NCI-H2227 (cell line): ENCODE results near the gene CTTNBP2.
"Not testable (repeated sequence)": the region's sequence is repeated elsewhere in the genome, so short reads cannot be mapped to it uniquely, and the experiment has no call there.

Source experiments
- DNase-seq: peaks from one replicate; lab custom pipeline; 2025; ENCODE audit not compliant: unreplicated experiment; lab: John Stamatoyannopoulos, UW

CTTNBP2 gene

DNA sequence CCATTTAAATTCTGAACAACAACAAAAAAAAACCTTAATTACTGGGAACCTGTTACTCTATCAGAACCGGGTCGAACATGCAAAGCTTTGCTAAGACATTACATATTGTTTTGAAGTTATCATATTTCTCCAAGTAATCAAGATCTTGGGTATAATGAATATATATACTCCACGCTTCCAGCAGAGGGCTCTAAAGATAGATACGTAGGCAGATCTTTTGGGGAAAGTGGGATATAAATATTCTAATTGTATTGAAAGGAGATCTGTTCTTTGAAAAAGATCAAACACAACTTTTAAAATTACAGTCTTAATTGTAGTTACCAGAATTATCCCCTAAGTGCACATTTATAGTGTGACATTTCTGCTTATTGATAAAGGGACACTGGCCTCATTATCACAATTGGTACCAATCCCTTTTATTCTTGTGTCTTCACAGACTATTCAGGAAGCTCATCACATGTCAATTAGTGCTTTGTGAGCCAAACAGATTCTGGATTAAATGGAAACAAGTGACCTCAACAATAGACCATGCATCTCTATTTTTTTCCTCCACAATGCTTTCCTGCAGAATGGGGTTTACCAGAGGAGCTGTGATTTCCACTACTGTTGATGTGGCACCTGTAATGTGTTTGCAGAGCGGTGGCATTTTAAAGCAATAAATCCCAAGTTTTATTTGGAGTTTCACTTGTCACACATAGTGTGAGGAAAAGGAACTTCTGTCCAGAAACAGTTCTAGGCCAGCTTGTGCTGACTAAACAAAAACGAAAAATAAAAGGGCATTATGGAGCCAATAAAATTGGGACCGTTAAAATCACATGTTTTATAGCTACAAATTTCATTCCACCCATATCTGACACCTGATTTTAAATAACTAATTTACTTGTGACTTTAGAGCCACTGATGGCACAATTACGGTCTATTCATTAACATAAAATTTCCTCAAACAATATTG lies 122.4 kb downstream of the CTTNBP2 start:
- DNase-seq: peak; percentile 33

DNA sequence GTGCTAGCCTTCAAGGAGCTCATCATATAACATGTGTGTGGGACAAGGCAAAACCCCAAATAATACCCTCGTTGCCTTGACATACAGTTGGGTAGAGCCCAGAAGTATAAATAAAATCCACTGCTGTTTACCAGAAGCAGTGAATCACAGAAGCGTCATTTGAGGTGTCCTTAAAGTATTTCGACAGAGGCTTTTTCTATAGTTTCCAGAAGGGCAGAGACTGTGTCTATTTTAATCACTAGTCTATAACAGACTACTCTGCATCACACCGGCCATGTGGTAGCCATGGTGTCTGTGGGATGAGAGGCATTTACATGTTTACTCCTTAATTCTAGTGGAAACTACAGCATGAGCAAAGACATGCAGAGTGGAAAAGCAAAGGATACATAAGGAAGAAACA lies 131.3 kb downstream of the CTTNBP2 start:
- no peak for DNase-seq

DNA sequence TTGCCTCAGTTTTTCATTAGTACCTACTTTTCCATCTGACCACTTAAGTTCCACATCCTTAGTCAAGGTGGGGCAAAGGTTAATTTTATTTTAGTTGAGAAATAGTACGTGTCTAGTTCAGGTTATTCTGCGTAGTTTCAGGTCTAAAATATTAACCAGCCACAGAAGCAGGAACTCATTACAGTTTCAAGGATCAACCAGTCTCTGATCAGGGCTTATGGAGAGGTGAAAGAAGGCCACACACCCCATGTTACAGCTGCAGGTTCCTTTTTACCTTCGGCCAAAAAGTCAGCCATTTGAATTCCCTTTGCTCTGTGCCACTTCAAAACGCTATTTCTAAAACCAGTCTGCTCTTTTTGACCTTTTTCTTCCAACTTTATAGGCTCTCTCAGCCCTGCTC lies 134.2 kb downstream of the CTTNBP2 start:
- no peak for DNase-seq

DNA sequence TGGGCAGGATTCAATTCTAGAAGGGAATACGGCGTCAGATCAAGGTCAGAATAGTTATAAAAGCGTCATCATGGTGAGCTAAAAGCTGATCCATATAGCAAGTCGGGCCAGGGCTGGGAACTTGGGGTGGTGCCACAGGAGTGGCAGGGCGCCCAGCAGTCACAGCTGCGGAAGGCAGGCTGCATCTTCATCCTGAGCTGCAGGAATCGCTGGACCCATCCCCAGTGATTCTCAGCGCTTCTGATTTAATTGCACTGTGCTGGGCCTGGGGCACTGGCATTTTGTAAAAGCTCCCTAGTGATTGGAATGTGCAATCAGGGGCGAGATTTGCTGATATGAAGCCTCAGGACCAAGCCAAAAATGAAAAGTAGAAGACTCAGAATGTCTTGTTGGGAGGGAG lies 135.3 kb downstream of the CTTNBP2 start:
- no peak for DNase-seq

DNA sequence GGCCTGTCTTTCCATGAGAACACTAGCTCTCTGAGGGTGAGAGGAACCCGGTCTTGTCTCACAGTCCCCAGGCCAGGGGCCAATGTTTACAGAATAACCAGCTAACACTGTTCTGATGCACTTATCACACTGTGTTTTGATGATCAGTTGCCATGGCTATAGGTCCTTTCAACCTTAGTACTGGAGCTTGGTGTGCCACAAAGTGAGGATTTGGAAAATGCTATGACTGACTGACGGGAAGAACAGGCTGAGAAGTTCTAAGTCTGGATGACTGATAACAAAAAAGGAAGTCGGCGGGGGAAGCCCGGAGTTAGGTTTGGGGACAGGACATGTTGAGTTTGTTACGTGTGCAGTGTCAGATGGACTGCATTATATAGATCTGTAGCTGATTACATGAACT lies 141.8 kb downstream of the CTTNBP2 start:
- DNase-seq: no peak

DNA sequence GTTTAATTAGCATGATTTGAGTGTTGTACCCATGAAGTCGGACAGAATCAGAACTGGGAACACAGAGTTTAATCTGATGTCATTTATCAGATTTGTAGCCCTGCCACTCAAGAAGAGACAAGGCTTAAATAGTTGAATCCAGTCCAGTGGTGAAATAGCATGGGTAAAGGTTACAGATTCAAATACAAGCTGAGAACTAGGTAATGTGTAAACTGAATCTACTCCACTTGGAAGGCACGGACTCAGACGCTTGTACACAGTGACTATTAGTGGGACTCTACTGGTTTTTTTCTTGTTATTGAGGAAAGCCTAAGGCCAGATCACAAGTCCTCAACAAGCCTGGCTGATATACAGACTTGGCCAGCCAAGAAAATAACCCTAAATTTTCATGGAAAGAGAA lies 142.9 kb downstream of the CTTNBP2 start:
- DNase-seq: no peak

DNA sequence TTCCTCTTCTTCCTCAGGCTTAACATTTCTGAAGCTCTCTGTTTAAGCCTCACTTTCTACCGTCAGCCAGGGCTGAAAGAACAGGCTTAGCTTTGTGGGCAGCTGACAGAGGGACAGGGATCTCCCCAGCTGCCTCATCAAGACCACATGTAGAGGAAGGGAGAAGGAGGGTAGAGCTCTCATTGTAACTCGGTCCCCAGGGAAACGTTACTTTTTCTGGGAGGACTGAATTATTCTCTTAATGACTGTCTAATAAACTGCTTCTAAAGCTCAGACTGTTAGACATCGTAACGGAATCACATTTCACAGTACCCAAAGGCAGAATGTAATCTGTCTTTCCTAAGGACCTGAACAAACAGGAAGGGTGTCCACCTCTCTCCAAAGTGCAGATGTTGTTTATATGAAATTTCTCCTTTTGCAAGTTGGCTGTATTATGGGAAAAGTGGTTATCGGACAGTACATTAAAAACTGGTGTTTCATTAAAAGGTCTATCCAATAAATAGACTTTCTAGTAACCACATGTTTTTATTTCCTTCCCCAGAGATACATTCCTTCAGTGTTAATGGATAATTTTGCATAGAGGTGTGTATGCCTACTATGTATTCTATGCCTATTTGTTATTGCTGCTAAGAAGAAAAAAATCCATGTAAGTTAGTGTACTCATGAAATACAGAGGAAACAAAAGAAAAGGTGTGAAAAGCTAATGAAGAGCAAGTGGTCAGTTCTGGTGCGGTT lies 144.2 kb downstream of the CTTNBP2 start:
- DNase-seq: no peak

DNA sequence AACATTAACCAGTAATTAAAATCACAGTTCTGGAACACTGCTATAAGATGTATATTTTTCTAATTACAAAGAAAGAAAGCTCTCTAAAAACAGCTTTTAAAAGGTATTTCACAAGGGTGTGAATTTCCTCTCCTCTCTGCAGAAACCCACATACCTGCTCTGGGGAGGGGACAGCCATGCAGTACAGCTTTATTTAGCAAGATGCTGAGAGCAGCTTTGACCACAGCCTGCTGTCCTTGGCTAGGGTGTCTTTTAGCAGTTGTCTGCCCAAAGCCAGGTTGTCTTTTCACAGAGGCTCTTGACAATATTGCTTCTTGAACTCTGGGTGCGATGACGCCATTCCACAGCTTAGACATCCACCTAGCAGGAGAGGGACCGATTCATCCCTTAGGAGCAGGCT lies 148.3 kb downstream of the CTTNBP2 start:
- DNase-seq: no peak

DNA sequence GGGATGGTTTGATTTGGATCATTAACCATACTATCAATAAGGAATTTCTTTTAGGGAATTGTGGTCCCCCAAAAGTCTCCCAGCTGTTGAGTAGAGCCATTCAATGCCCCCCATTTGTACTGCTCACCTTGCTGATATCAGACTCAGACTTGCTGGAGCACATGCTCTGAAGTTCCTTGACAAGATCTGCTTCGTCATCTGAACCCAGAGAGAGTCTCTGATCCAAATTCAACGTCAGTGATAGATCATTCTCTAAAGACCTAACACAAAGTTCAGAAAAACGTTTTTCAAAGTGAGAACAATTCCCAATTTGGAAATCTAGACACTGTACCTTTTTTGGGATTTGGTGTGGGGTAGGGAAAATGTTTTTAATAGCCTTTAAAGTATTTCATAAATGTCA lies 153.9 kb downstream of the CTTNBP2 start:
- no peak for DNase-seq

DNA sequence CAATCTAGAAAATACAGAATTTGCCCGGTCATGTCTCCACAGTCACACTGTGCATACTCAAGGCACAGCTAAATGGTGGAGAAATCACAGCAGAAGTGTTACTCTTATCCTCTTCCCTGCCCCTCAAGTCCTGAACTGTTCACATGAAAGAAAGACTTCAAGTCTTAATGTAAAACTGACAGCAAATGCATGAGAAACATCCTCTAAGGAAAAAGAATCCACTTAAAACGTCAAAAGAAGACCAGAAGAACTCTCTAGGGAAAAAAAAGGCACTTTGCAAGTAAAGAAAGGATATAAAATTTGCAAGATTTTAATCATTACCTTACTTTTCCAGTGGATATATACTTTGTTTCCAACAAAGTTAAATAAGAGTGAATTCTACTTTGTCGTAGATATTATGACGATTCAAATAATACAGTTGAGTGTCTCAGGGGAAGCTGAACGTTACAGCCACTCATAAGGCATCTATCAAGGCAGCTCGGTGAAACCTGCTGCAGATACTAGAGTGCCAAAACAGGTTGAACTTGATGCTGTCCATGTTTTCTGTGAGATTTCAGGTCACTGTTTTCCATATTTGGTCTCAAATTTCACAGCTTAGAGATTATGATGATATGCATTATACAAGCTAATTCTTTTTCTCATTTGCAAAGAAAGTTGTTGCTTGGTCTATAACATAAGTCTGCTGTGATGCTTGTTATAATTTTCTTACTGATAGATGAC lies 155.0 kb downstream of the CTTNBP2 start:
- no peak for DNase-seq

DNA sequence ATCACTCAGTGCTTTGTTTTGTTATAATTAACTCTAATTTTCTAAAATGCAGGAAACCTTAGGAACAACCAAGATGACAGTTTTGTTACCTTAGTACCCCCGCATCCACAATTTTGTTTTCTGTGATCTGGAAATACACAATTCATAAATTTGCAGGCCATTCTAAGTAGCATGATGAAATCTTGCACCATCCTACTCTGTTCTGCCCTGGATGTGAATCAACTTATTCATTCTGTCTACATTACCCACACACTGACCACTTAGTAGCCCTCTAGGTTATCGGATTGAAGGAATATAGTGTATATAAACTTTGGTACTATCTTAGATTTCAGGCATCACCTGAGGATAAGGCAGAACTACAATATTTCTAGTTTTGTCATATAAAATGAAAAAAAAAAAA lies 155.9 kb downstream of the CTTNBP2 start:
- DNase-seq: no peak

DNA sequence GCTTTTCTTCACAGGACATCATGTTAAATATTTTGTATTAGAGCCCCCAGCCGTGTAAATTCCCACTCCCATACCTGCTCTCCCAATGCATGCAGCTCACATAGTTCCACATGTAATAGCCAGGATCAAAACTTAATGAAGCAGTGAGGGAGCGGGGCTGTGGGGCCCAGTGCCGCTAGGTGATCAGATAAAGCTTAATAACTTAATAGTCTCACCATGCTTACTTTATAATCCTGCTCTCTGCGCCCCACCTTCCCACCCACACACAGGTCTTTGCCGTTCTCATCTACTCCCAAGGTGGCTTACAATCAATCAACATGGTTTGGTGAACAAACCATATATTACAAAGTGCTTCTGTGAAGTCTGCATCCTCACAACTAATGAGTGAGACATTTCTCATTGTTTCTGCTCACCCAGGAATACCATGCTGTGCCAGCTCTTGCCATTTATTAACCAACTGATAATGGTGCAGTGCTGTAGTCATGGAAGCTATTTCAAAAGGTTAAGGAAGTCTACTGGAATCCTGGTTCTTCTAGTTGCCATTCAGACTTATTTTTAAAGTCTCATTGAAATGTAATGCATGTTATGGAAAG lies 156.4 kb downstream of the CTTNBP2 start:
- no peak for DNase-seq

DNA sequence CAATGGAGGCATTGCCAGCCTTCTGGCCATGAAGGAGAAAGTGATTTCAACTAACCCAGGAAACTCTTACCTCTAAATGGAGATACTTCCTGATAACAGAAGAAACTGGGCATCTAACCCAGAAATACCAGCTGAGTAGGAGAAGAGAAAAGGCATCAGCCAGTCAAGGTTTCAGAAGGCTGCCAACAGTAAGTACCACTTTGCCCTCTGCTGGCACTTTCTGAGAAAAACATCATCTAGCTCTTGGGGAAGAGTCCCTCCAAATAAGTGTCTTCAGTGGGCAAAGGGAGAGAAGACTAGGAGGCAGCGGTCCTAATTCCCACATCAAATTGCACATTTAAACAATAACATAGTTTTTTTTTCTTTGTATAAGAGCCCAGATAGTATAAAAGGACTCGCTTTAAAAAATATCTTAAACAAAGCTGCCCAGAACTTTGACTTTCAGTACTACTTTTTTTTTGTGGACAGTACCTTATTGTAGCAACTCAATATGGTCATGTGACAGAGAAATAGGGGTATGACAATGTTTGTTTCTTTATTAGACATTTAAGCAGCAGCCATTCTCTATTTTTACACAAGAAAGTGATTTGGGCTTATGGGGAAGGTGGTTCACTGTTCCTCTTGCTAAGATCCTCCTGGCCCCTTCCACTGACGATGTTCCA lies 157.3 kb downstream of the CTTNBP2 start:
- peak; percentile 46 for DNase-seq

DNA sequence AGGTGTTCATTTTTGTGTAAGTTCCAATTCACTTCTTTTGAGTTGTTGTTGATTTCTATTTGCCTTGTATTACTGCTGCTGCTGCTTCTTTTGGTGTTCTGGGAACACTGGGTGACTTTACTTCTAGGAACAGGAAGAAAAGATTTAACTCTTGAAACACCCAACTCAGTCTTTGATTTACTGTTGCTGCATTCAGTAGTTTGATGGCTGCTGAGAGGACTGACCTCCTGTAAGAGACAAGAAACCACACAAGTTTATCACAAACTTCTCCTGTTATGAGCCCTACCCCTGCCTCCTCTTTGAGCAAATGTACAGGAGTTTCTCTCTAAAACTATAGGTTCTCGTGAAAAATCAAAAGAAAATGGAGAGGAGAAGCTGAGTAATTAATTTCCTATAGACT lies 161.7 kb downstream of the CTTNBP2 start:
- no peak for DNase-seq

DNA sequence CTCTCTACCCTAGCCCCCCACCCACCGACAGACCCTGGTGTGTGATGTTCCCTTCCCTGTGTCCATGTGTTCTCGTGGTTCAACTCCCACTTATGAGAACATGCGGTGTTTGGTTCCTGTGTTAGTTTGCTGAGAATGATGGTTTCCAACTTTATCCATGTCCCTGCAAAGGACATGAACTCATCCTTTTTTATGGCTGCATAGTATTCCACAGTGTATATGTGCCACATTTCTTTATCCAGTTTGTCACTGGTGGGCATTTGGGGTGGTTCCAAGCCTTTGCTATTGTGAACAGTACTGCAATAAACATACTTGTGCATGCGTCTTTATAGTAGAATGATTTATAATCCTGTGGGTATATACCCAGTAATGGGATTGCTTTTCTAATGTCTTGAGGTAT lies 165.1 kb downstream of the CTTNBP2 start:
- DNase-seq: not testable (repeated sequence)

DNA sequence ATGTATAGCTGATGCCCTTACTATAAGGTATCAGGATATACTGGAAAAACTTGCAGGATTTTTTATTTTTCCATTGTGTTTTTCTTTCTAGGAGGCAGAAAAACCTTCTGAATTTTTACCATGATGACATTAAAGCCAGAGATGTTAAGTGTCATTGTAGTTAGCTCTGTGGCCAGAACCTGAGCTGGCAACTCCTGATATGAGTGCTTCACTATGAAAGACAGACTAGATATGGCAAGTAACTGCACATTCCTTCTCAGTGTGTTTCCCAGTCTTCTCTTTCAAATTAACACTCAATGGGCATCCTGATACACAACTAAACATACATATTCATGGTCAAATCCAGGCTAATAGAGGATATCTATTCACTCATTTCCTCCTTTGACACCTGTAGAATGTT lies 166.2 kb downstream of the CTTNBP2 start:
- no peak for DNase-seq

DNA sequence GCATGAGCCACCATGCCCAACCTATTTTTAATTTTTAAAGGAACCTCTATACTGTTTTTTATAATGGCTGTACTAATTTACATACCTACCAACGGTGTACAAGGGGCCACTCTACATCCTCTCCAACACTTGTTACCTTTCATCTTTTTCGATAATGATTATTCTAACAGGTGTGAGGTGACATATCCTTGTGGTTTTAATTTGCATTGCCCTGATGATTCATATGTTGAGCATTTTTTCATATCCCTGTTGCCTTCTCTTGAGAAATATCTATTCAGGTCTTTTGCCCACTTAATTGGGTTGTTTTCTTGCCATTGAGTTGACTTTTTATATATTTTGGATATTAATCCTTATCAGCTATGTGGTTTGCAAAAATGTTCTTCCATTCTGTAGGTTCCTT lies 167.0 kb downstream of the CTTNBP2 start:
- no peak for DNase-seq

DNA sequence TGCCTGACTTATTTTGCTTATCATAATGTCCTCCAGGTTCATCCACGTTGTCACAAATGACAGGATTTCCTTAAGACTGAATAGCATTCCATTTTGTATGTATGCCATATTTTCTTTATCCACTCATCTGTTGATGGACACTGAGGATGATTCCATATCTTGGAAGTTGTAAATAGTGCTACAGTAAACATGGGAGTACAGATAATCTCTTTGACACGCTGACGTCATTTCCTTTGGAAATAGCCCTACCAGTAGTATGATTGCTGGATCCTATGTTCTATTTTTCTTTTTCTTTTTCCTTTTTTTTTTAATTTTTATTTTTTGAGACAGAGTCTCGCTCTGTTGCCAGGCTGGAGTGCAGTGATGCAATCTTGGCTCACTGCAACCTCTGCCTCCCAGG lies 167.6 kb downstream of the CTTNBP2 start:
- DNase-seq: no peak

DNA sequence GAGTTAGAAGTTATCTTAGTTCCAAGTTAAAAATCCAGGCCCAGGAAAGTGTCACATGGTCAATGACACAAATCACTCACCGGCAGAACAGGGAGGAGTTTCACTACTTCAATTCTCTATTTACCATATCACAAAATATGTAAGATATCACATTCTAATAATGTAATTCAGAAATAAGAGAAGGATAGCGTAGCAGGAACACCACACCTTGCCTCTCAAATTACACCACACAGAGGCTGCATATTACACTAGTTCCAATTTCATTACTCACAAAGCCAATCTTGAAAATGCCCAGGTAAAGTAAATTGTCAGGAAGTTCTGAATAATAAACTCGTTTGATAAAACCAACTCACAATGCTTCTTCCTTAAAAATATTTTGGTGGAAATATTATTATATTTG lies 169.2 kb downstream of the CTTNBP2 start:
- no peak for DNase-seq

DNA sequence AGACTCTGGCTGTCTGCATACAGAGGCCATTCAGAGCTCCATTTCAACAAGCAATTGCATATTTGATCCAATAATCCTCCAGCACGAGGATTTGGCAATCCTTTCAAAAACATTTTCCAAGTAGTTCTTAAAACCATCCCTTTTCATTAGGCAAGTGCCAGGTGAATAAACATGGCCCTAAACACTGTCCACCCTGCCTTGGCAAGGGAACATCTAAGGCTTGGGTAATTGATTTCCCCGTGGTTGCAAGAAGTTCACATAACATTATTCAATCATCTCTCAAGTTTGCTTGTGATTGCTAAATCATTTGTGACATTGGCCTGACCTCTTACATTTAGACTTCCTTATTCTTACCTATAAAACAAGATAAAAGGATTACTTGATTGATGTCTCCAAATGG lies 175.2 kb downstream of the CTTNBP2 start:
- DNase-seq: no peak

DNA sequence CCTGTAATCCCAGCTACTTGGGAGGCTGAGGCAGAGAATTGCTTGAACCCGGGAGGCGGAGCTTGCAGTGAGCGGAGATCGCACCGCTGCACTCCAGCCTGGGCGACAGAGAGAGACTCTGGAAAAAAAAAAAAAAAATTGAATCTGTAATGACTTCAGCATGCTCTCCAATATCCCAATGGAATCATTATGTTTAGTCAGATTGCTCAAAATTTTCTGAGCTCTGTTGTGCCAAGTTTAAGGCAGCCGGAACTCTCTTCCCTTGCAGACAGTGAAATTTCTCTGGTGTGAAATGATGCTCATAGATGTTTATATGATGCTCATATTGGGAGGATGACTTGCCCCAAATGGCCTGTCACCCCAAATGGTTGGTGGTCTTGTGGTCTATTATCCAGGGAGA lies 180.9 kb downstream of the CTTNBP2 start:
- DNase-seq: no peak
